Activated T-helper 2 cell treated with anti-CD3 and anti-CD28 coated beads, Interferon-gamma antibody, Interleukin-2, Interleukin-4, amounts not matched to agents 10 μg/mL and 5 μg/mL and 100 μg/mL, durations not matched to agents 14 hours and 24 hours and 36 hours (primary cell): ENCODE measurements around the gene ETV6. TPM values are rescaled to one million over a fixed set of nuclear protein-coding genes. Genes with fewer than 3 reads are reported as not detected.
A peak's percentile ranks its signal among the peaks of the same experiment; 100 is the strongest.

Experiments used
- DNase-seq: peaks from one replicate; pipeline ENCODE4 v3.0.0; 2021; ENCODE audit warnings: low spot score
- H3K27ac Mint-ChIP-seq: one replicate; pipeline ENCODE4 v1.8.0; 2021; ENCODE audit warnings: mixed read lengths
- H3K27me3 Mint-ChIP-seq: one replicate; pipeline ENCODE4 v1.8.0; 2021; ENCODE audit warnings: low read depth, mixed read lengths
- H3K36me3 Mint-ChIP-seq: one replicate; pipeline ENCODE4 v1.8.0; 2021; ENCODE audit warnings: low read depth, mixed read lengths
- H3K4me1 Mint-ChIP-seq: one replicate; pipeline ENCODE4 v1.8.0; 2021; ENCODE audit warnings: low read depth, mixed read lengths
- H3K4me3 Mint-ChIP-seq: one replicate; pipeline ENCODE4 v1.8.0; 2021; ENCODE audit warnings: low read depth, mild to moderate bottlenecking, moderate library complexity, mixed read lengths
- H3K9me3 Mint-ChIP-seq: one replicate; pipeline ENCODE4 v1.8.0; 2021; ENCODE audit warnings: mixed read lengths
- intact Hi-C: fragments of 100-400 bp; cut with micrococcal nuclease; formaldehyde crosslinking; loops from one replicate; pipeline ENCODE4 v1.15.1; 2023
- total RNA-seq: library from RNA; stranded (reverse); gene quantifications from 2 replicates; pipeline ENCODE4 v1.2.3, GENCODE V29; 2022

The ETV6 gene
- total RNA-seq, 1 donor from 2014 or later, result 69.4 TPM

DNA sequence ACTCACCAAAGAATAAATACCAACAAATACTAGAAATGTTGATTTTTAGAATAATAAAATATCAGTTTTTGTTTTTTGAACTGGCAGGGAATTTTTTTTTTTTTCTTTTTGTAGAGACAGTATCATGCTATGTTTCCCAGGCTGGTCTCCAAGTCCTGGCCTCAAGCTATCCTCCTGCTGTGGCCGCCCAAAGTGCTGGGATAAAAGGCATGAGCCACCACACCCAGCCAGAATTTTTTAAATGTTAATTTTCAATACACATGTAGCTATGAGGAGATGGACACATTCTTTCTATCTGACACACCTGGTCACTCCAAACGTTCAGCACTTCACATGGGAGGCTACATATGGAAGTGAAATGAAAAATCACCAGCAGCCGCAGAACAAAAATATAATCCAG, 126.8 kb downstream of the ETV6 start:
- H3K27me3 Mint-ChIP-seq, result no peaks in the 10 kb centered on the region
- DNase-seq, result no peak
- H3K36me3 Mint-ChIP-seq, result peaks cover 42% of the 10 kb centered on the region
- peaks cover 67% of the 10 kb centered on the region for H3K4me1 Mint-ChIP-seq
- no peak overlapping the region for H3K27ac Mint-ChIP-seq
- H3K4me3 Mint-ChIP-seq, result no peak overlapping the region
- H3K9me3 Mint-ChIP-seq, result no peaks in the 10 kb centered on the region
- intact Hi-C loops, result no loop called here

DNA sequence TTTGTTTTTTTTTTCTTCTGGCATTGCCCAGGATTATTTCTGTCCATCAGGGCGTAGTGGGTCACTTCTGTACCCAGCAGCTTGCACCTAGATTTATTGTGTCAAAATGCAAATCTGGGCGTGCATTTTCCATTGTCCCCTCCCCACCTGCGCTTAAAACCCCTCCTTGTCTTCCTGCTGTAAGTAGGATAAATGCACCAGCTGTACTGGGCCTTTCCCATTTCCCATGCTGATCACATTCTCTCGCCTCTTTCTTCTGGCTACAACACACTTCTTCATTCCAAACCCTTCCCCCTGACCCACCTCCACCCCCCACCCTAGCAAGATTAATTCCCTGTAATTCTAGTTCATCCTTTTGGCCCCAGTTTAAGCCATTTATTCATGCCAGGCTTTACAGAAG, 128.0 kb downstream of the ETV6 start:
- intact Hi-C loops, result no loop called here
- no peak overlapping the region for H3K4me3 Mint-ChIP-seq

GRCh38 chr12:11777962-11778361, 128.5 kb downstream of the ETV6 start:
- Mint-ChIP-seq H3K27me3 (no peaks in the 10 kb centered on the region), H3K27ac (peak overlapping the region; percentile 75), H3K4me1 (peaks cover 60% of the 10 kb centered on the region), H3K9me3 (no peaks in the 10 kb centered on the region), H3K36me3 (peaks cover 35% of the 10 kb centered on the region), H3K4me3 (no peak overlapping the region)
- DNase-seq, result no peak
- intact Hi-C loops, result loop anchor here (2.0 kb wide), 1 partner anchor 125 kb away; no protein-coding TSS in a partner anchor

More for the DNA sequence above, 128.0 kb downstream of the ETV6 start:
- Mint-ChIP-seq H3K4me1 (peaks cover 60% of the 10 kb centered on the region), H3K9me3 (no peaks in the 10 kb centered on the region), H3K36me3 (peaks cover 34% of the 10 kb centered on the region), H3K27ac (peak overlapping the region; percentile 75), H3K27me3 (no peaks in the 10 kb centered on the region)
- no peak for DNase-seq

GRCh38 chr12:11778713-11779685, 129.5 kb downstream of the ETV6 start:
- H3K4me3 Mint-ChIP-seq, result no peak overlapping the region
- no peaks in the 10 kb centered on the region for H3K9me3 Mint-ChIP-seq
- no peak for DNase-seq
- peaks cover 61% of the 10 kb centered on the region for H3K4me1 Mint-ChIP-seq
- intact Hi-C loops, result loop anchor here (1.0 to 2.0 kb wide), 2 partner anchors 57 to 124 kb away; no protein-coding TSS in a partner anchor
- peaks cover 38% of the 10 kb centered on the region for H3K36me3 Mint-ChIP-seq
- H3K27me3 Mint-ChIP-seq, result no peaks in the 10 kb centered on the region
- peak overlapping the region; percentile 75 for H3K27ac Mint-ChIP-seq

DNA sequence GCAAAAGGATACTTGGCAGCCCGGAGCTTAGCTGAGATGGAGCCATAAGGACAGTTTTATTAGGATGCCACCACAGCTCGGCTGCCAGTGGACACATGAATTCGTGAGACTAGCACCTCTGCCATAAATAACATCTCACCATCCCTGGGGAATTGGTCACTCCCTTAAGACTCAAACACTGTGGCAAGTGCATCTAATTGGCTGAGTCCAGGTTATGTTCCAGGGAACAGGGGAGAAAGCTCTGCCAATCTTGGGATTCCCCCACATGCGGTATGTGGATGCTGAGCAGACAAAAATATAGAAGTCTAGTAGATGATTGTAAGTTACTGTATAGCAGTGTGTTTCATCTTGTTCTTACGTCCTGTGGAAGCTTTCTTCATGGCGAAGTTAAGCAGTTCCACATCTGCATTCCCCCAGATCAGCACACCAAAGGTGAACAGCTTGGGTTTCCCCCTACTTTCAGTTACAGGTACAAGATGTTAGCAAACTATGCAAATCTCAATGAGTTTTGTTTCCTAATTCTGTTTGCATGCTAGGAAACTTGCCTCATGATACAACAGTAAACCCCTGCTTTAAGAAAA, 131.1 kb downstream of the ETV6 start:
- Mint-ChIP-seq H3K27ac (no peak overlapping the region), H3K27me3 (no peaks in the 10 kb centered on the region), H3K36me3 (peaks cover 28% of the 10 kb centered on the region), H3K9me3 (no peaks in the 10 kb centered on the region), H3K4me3 (no peak overlapping the region), H3K4me1 (peaks cover 50% of the 10 kb centered on the region)
- intact Hi-C loops, result no loop called here
- no peak for DNase-seq

- DNase-seq, result no peak
- Mint-ChIP-seq H3K4me1 (peaks cover 41% of the 10 kb centered on the region), H3K27me3 (no peaks in the 10 kb centered on the region), H3K9me3 (no peaks in the 10 kb centered on the region), H3K4me3 (no peak overlapping the region), H3K36me3 (peaks cover 11% of the 10 kb centered on the region), H3K27ac (no peak overlapping the region)
- intact Hi-C loops, result no loop called here
Observed at GRCh38 chr12:11782914-11783420, 133.5 kb downstream of the ETV6 start.

- intact Hi-C loops, result no loop called here
- Mint-ChIP-seq H3K4me1 (peaks cover 22% of the 10 kb centered on the region), H3K4me3 (no peak overlapping the region)
Observed at GRCh38 chr12:11785712-11786111, 136.2 kb downstream of the ETV6 start.

DNA sequence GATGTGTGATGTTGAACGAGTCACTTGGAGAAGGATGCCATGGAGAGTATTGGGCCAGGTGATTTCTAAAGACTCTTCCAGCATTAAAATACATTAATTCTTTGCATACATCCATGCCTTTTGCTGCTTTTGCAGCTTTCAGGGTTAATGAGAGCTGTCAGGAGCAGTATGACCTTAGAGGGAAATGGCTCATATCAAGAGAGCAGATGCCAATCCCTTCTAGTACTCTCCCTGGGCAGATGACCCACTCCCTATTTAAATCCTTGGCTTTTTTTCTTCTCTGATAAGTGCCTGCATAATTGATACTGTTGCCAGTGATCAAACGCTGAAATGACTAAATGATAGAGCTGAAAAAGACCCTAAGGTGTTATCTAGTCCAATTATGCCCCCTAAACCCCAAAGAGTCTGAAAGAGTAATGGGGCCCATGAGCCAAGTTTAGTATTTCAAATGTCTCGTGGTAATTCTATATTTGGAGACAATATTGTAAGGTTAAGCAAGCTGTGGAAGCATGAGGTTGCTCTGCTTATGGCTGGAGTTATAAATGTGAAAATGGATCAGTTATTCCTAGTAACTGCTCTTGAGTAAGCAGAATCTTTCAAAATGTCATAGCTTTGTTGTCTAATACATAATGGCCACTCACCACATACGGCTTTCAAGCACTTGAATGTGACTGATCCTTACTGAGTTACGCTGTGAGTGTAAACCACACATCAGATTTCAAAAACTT, 137.3 kb downstream of the ETV6 start:
- DNase-seq, result no peak
- Mint-ChIP-seq H3K9me3 (peaks cover 3% of the 10 kb centered on the region), H3K36me3 (peaks cover 33% of the 10 kb centered on the region), H3K4me3 (no peak overlapping the region), H3K27me3 (no peaks in the 10 kb centered on the region), H3K27ac (no peak overlapping the region), H3K4me1 (peaks cover 19% of the 10 kb centered on the region)
- intact Hi-C loops, result no loop called here

More at GRCh38 chr12:11785712-11786111, 136.2 kb downstream of the ETV6 start:
- Mint-ChIP-seq H3K27me3 (no peaks in the 10 kb centered on the region), H3K36me3 (peaks cover 25% of the 10 kb centered on the region), H3K9me3 (no peaks in the 10 kb centered on the region), H3K27ac (no peak overlapping the region)
- DNase-seq, result no peak

DNA sequence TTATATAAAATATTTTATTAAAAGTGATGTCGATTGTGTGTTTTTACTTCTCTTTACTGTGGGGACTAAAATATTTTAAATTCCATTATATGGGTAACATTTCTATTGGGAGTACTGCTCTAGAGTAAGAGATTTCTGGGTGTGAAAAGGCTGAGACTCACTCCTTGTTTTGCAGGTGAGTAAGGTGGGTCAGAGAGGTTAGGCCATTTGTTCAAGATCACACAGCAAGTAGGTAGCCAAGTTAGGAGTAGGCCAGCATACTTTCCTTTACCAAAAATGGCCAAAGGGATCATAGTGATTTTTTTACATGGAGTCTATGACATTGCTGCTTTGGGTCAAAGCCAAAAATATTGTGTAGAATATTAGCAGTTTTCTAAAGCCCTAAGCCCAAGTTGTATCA, 138.0 kb downstream of the ETV6 start:
- intact Hi-C loops, result no loop called here
- Mint-ChIP-seq H3K4me3 (no peak overlapping the region), H3K4me1 (peaks cover 17% of the 10 kb centered on the region), H3K27me3 (no peaks in the 10 kb centered on the region), H3K9me3 (peaks cover 3% of the 10 kb centered on the region), H3K27ac (no peak overlapping the region), H3K36me3 (peaks cover 37% of the 10 kb centered on the region)
- DNase-seq, result no peak

- peaks cover 3% of the 10 kb centered on the region for H3K9me3 Mint-ChIP-seq
- H3K27me3 Mint-ChIP-seq, result no peaks in the 10 kb centered on the region
- H3K36me3 Mint-ChIP-seq, result peaks cover 32% of the 10 kb centered on the region
- H3K27ac Mint-ChIP-seq, result no peak overlapping the region
- H3K4me3 Mint-ChIP-seq, result no peak overlapping the region
- peaks cover 12% of the 10 kb centered on the region for H3K4me1 Mint-ChIP-seq
- intact Hi-C loops, result no loop called here
- DNase-seq, result no peak
Observed at GRCh38 chr12:11787933-11788849, 138.7 kb downstream of the ETV6 start.

GRCh38 chr12:11793921-11794710, 144.6 kb downstream of the ETV6 start:
- H3K9me3 Mint-ChIP-seq, result peaks cover 3% of the 10 kb centered on the region

More at GRCh38 chr12:11793921-11794710, 144.6 kb downstream of the ETV6 start:
- H3K4me1 Mint-ChIP-seq, result peaks cover 23% of the 10 kb centered on the region
- DNase-seq, result no peak
- intact Hi-C loops, result no loop called here
- H3K27ac Mint-ChIP-seq, result no peak overlapping the region
- no peak overlapping the region for H3K4me3 Mint-ChIP-seq
- H3K36me3 Mint-ChIP-seq, result peaks cover 42% of the 10 kb centered on the region
- H3K27me3 Mint-ChIP-seq, result no peaks in the 10 kb centered on the region
